Muscle layer of colon (tissue), 2 donors: ENCODE measurements around the gene MYOZ2.
"Not testable (repeated sequence)": the region's sequence is repeated elsewhere in the genome, so short reads cannot be mapped to it uniquely, and the experiment has no call there.

ENCODE experiments used
- H3K27ac ChIP-seq: one replicate; pipeline ENCODE4 v1.7.0; 2013; ENCODE audit warnings: low read depth, mild to moderate bottlenecking, low read length, moderate library complexity
- H3K27me3 ChIP-seq, 2 donors: one replicate each; pipeline ENCODE4 v1.7.0; 2013; ENCODE audit warnings: low read length in 2 of 2, mild to moderate bottlenecking in 2 of 2; ENCODE audit not compliant: insufficient read depth in 2 of 2, control insufficient read depth in 1 of 2
- H3K36me3 ChIP-seq: one replicate; pipeline ENCODE4 v1.7.0; 2013; ENCODE audit warnings: mild to moderate bottlenecking, low read length; ENCODE audit not compliant: insufficient read depth
- H3K4me1 ChIP-seq: one replicate; pipeline ENCODE4 v1.7.0; 2013; ENCODE audit warnings: mild to moderate bottlenecking, low read length; ENCODE audit not compliant: insufficient read depth
- H3K4me3 ChIP-seq, 2 donors: one replicate each; pipeline ENCODE4 v1.7.0; 2013; ENCODE audit warnings: low read length in 2 of 2, low read depth in 1 of 2, mild to moderate bottlenecking in 1 of 2, moderate library complexity in 1 of 2
- H3K9ac ChIP-seq: one replicate; pipeline ENCODE4 v1.7.0; 2013; ENCODE audit warnings: low read length
- H3K9me3 ChIP-seq: one replicate; pipeline ENCODE4 v1.7.0; 2013; ENCODE audit warnings: mild to moderate bottlenecking, low read length
- donor health status: abdominal sarcoma.
- donor health status: Adenocarcinoma of cecum.

The MYOZ2 gene

DNA sequence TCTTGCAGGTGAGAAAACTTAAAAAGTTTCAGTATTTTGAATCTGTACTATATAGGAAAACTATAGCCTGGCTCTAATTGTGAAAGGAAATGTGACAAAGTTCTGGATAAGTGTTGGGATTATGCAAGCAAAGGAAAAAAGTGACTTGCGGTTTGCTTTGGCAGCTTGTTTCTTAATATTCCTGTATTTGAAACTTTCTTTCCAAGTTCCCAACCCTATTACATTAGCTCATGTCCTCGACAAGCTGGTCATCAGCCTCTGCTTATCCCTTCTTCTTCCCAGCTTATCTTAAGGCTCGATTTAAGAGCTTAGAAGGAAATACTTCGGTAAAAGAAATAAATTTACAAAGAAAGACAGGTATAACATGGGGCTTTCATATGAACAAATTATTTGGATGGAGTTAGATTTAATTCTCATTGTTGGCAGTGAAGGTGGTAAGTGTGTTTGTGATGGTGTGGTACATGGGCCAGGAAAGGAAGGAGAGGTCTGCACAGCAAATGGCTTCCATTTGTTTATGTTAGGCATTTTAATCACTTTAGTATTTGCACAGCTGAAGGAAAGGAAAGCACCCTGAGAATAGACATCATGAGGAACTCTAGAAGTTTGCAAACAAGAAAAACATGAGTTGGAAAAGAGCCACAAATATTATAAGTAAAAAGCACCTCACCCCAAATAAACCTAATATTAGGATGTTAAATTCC is 5.1 kb upstream of the MYOZ2 start:
- Histone ChIP-seq H3K27ac (no peak overlapping the region), H3K27me3 (no peaks in the 10 kb centered on the region), H3K4me3 (no peak overlapping the region), H3K36me3 (no peaks in the 10 kb centered on the region), H3K9me3 (no peaks in the 10 kb centered on the region), H3K9ac (no peak overlapping the region), H3K4me1 (no peaks in the 10 kb centered on the region)

GRCh38 chr4:119131164-119131563 is 4.5 kb upstream of the MYOZ2 start:
- H3K9ac ChIP-seq = no peak overlapping the region
- H3K4me1 ChIP-seq = no peaks in the 10 kb centered on the region
- no peak overlapping the region for H3K27ac ChIP-seq
- H3K36me3 ChIP-seq = no peaks in the 10 kb centered on the region
- no peak overlapping the region for H3K4me3 ChIP-seq
- no peaks in the 10 kb centered on the region for H3K9me3 ChIP-seq
- H3K27me3 ChIP-seq = no peaks in the 10 kb centered on the region

GRCh38 chr4:119132306-119132705 is 3.3 kb upstream of the MYOZ2 start:
- Histone ChIP-seq H3K4me3 (no peak overlapping the region), H3K36me3 (no peaks in the 10 kb centered on the region), H3K9ac (no peak overlapping the region), H3K9me3 (no peaks in the 10 kb centered on the region), H3K4me1 (no peaks in the 10 kb centered on the region), H3K27me3 (no peaks in the 10 kb centered on the region), H3K27ac (no peak overlapping the region)

GRCh38 chr4:119136546-119136945 is 914 bp downstream of the MYOZ2 start:
- Histone ChIP-seq H3K9ac (no peak overlapping the region), H3K4me3 (no peak overlapping the region), H3K27me3 (no peaks in the 10 kb centered on the region), H3K4me1 (no peaks in the 10 kb centered on the region), H3K36me3 (no peaks in the 10 kb centered on the region), H3K9me3 (no peaks in the 10 kb centered on the region), H3K27ac (no peak overlapping the region)

DNA sequence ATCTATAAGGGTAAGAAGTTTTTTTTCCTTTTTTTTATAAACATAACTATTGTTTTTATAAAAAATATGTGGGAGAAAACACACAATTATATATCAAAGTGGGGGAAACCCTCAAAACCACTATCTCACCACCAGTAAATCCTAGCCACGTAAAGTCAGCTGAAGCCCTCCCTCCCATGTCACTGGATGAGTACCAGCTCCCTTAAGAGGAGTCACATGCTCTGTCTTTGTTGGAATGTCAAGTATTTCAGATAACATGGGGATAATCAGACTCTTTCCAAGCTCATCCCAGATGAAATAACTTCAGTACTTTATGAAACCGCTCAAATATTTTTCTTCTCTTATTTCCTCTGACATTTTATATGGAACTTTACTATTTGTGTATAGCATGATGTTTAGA is 2.4 kb downstream of the MYOZ2 start:
- no peak overlapping the region for H3K4me3 ChIP-seq
- no peaks in the 10 kb centered on the region for H3K36me3 ChIP-seq
- no peaks in the 10 kb centered on the region for H3K27me3 ChIP-seq
- H3K9ac ChIP-seq = no peak overlapping the region
- no peaks in the 10 kb centered on the region for H3K9me3 ChIP-seq
- H3K27ac ChIP-seq = no peak overlapping the region
- H3K4me1 ChIP-seq = no peaks in the 10 kb centered on the region

DNA sequence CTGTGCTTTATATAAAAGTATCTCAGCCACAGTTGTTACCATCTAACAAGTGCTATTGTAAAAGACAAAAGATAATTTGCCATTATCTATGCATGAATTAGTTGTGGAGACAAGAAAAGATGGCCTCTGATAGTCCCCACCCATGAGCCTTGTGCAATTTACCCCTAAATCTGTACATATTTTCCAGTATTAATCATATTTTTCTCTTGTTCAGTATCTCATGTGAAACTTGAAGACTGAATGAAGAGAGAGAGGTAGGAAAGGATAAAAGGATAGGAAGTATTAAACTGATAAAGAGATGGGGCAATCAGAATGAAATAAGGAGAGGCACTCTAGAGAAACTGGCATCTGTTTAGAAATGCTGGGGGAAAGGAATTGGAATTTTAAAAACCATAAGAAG is 3.7 kb downstream of the MYOZ2 start:
- Histone ChIP-seq H3K4me3 (no peak overlapping the region), H3K27ac (no peak overlapping the region), H3K27me3 (no peaks in the 10 kb centered on the region), H3K4me1 (no peaks in the 10 kb centered on the region), H3K9ac (no peak overlapping the region), H3K9me3 (no peaks in the 10 kb centered on the region), H3K36me3 (no peaks in the 10 kb centered on the region)

- Histone ChIP-seq H3K4me1 (no peaks in the 10 kb centered on the region), H3K36me3 (no peaks in the 10 kb centered on the region), H3K4me3 (no peak overlapping the region), H3K9ac (no peak overlapping the region), H3K27ac (no peak overlapping the region), H3K27me3 (no peaks in the 10 kb centered on the region), H3K9me3 (no peaks in the 10 kb centered on the region)
Measured at GRCh38 chr4:119139822-119140252, 4.2 kb downstream of the MYOZ2 start.

DNA sequence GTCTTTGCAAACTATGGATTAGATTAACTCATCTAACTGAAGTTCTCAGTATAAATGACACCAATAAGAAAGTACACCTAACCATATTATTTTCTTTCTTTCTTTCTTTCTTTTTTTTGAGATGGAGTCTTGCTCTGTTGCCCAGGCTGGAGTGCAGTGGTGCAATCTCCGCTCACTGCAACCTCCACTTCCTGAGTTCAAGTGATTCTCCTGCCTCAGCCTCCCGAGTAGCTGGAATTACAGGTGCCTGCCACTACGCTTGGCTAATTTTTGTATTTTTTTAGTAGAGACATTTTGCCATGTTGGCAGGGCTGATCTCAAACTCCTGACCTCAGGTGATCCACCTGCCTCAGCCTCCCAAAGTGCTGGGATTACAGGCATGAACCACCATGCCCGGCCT is 5.7 kb downstream of the MYOZ2 start:
- H3K27me3 ChIP-seq, H3K27ac ChIP-seq, H3K36me3 ChIP-seq, H3K9ac ChIP-seq, H3K9me3 ChIP-seq, H3K4me1 ChIP-seq, H3K4me3 ChIP-seq: not testable (repeated sequence)

DNA sequence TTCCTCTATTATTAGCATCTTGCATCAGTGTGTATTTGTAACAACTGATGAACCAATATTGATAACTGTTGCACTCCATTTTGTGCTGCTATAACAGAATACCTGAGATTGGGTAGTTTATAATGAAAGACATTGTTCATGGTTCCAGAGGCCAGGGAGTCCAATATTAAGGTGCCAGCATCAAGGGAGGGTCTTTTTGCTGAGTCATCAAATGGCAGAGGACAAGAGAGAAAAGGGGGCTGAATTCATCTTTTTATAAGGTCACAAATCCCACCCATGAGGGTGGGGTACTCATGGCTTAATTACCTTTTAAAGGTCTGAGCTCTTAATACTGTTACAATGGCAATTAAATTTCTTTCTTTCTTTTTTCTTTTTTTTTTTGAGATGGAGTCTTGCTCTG is 7.2 kb downstream of the MYOZ2 start:
- H3K27me3 ChIP-seq = no peaks in the 10 kb centered on the region
- H3K4me3 ChIP-seq = no peak overlapping the region
- H3K36me3 ChIP-seq = no peaks in the 10 kb centered on the region
- no peak overlapping the region for H3K27ac ChIP-seq
- no peaks in the 10 kb centered on the region for H3K9me3 ChIP-seq
- no peak overlapping the region for H3K9ac ChIP-seq
- H3K4me1 ChIP-seq = no peaks in the 10 kb centered on the region

- H3K9me3 ChIP-seq, H3K4me1 ChIP-seq, H3K4me3 ChIP-seq, H3K9ac ChIP-seq, H3K27ac ChIP-seq, H3K36me3 ChIP-seq, H3K27me3 ChIP-seq: not testable (repeated sequence)
Measured at GRCh38 chr4:119143341-119143740, 7.7 kb downstream of the MYOZ2 start.

- no peaks in the 10 kb centered on the region for H3K9me3 ChIP-seq
- no peaks in the 10 kb centered on the region for H3K4me1 ChIP-seq
- H3K4me3 ChIP-seq = no peak overlapping the region
- no peaks in the 10 kb centered on the region for H3K36me3 ChIP-seq
- H3K27ac ChIP-seq = no peak overlapping the region
- H3K27me3 ChIP-seq = no peaks in the 10 kb centered on the region
- no peak overlapping the region for H3K9ac ChIP-seq
Measured at GRCh38 chr4:119149110-119149509, 13.5 kb downstream of the MYOZ2 start.

GRCh38 chr4:119151161-119151560 is 15.5 kb downstream of the MYOZ2 start:
- Histone ChIP-seq H3K27me3 (no peaks in the 10 kb centered on the region), H3K36me3 (no peaks in the 10 kb centered on the region), H3K27ac (no peak overlapping the region), H3K4me1 (no peaks in the 10 kb centered on the region), H3K9me3 (no peaks in the 10 kb centered on the region), H3K4me3 (no peak overlapping the region), H3K9ac (no peak overlapping the region)
